Bone marrow (tissue), 2 donors: ENCODE measurements around the gene CDK13.
A peak's percentile ranks its signal among the peaks of the same experiment; 100 is the strongest.
"Not testable (repeated sequence)": the region's sequence is repeated elsewhere in the genome, so short reads cannot be mapped to it uniquely, and the experiment has no call there.

Experiments used
- DNase-seq, 2 donors: peaks; one replicate each; lab custom pipeline; 2025; lab: John Stamatoyannopoulos, UW

Gene CDK13

GRCh38 chr7:40098810-40099209 is 148.8 kb downstream of the CDK13 start:
- no peak for DNase-seq

- no peak for DNase-seq
Measured at GRCh38 chr7:40099837-40100236, 149.8 kb downstream of the CDK13 start.

- DNase-seq: no peak
Measured at GRCh38 chr7:40101201-40101600, 151.1 kb downstream of the CDK13 start.

- DNase-seq: no peak
Measured at GRCh38 chr7:40102897-40103296, 152.8 kb downstream of the CDK13 start.

GRCh38 chr7:40105879-40106473 is 155.9 kb downstream of the CDK13 start:
- no peak for DNase-seq

- DNase-seq: no peak
Measured at GRCh38 chr7:40115936-40116335, 165.9 kb downstream of the CDK13 start.

- not testable (repeated sequence) for DNase-seq
Measured at GRCh38 chr7:40117199-40117598, 167.1 kb downstream of the CDK13 start.

- not testable (repeated sequence) for DNase-seq
Measured at GRCh38 chr7:40118201-40118600, 168.1 kb downstream of the CDK13 start.

- no peak for DNase-seq
Measured at GRCh38 chr7:40120020-40120419, 170.0 kb downstream of the CDK13 start.

GRCh38 chr7:40122100-40122939 is 172.3 kb downstream of the CDK13 start:
- not testable (repeated sequence) for DNase-seq

GRCh38 chr7:40122940-40123254 is 172.8 kb downstream of the CDK13 start:
- DNase-seq: no peak

- no peak for DNase-seq
Measured at GRCh38 chr7:40133561-40134427, 183.7 kb downstream of the CDK13 start.

GRCh38 chr7:40134428-40135316 is 184.6 kb downstream of the CDK13 start, which contains the start of the genes MPLKIP and SUGCT:
TSS of gene MPLKIP (minus strand) at chr7:40134622. CDS start at chr7:40134567, 55 bp downstream.
TSS of gene SUGCT (plus strand) at chr7:40135005.
- peak; percentile 79 to 82 for DNase-seq

GRCh38 chr7:40135317-40135610 is 185.2 kb downstream of the CDK13 start:
- DNase-seq: no peak

- DNase-seq: no peak
Measured at GRCh38 chr7:40137563-40137962, 187.5 kb downstream of the CDK13 start.

- DNase-seq: no peak
Measured at GRCh38 chr7:40138973-40139372, 188.9 kb downstream of the CDK13 start.

- not testable (repeated sequence) for DNase-seq
Measured at GRCh38 chr7:40139891-40140290, 189.8 kb downstream of the CDK13 start.

- not testable (repeated sequence) for DNase-seq
Measured at GRCh38 chr7:40141916-40142315, 191.9 kb downstream of the CDK13 start.

GRCh38 chr7:40145596-40146130 is 195.6 kb downstream of the CDK13 start:
- not testable (repeated sequence) for DNase-seq

GRCh38 chr7:40147371-40148246 is 197.6 kb downstream of the CDK13 start:
- DNase-seq: no peak
